ENCODE results near the gene PSENEN.

- TF ChIP-seq POU2F2 (IDR thresholded peaks at IDR 0.05; ENCODE audit: low read depth, low read length): no peak
- TF ChIP-seq SPI1 (IDR thresholded peaks at IDR 0.05; ENCODE audit: low read depth, low read length): no peak
- TF ChIP-seq TAF1 (IDR thresholded peaks at IDR 0.05; ENCODE audit: low read depth, low read length): no peak
- TF ChIP-seq POLR2A (IDR thresholded peaks at IDR 0.05; ENCODE audit: low read depth, low read length): no peak
Measured at GRCh38 chr19:35717665-35718344, 27.6 kb upstream of the PSENEN start, which contains the start of gene KMT2B.
